ENCODE data around the gene ZNF485.

DNA sequence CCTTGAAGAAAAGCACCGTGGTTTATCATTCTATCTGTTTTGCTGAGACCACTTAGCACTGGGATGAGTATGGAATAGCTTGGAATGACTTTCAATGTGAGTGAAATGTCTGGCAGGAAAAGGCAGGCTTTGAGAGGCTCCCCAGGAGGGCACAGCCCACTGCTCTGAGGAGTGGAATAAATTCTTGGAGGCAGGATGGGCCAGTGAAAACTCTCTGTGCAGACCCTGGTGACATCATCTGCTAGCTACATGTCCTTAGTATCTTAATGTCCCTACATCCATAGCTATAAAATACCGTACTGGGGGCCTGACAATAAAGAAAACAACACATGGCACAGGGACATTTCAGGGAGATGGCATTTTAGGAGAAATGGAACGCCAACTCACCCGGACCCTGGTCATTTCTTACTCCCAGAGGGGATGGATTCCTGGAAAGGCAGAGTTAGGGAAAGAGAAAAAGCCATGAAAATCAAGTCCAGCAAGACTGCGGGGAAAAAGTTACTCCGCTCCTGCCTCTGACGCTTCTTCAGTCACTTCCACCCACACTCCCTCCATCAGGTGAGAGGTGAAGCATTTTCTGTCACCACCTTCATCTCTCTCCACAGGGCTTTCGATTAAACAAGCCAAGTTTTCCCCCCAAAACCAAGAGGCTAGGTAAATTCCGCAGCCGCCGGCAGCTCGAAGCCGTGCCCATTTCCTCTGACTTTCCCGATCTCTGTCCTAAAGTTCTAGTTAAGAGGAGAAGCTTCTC lies 32.8 kb upstream of the ZNF485 start:
- TF ChIP-seq, protein P1, sequence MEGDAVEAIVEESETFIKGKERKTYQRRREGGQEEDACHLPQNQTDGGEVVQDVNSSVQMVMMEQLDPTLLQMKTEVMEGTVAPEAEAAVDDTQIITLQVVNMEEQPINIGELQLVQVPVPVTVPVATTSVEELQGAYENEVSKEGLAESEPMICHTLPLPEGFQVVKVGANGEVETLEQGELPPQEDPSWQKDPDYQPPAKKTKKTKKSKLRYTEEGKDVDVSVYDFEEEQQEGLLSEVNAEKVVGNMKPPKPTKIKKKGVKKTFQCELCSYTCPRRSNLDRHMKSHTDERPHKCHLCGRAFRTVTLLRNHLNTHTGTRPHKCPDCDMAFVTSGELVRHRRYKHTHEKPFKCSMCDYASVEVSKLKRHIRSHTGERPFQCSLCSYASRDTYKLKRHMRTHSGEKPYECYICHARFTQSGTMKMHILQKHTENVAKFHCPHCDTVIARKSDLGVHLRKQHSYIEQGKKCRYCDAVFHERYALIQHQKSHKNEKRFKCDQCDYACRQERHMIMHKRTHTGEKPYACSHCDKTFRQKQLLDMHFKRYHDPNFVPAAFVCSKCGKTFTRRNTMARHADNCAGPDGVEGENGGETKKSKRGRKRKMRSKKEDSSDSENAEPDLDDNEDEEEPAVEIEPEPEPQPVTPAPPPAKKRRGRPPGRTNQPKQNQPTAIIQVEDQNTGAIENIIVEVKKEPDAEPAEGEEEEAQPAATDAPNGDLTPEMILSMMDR (IDR thresholded peaks at IDR 0.05): no peak
- no peak for TF ChIP-seq POLR2A (IDR thresholded peaks at IDR 0.05)
